ENCODE results near the gene FAF1. TPM values are rescaled to one million over a fixed set of nuclear protein-coding genes. Genes with fewer than 3 reads are reported as not detected.
"Not testable (repeated sequence)": the region's sequence is repeated elsewhere in the genome, so short reads cannot be mapped to it uniquely, and the experiment has no call there.

The FAF1 gene
- 98.8 and 99.1 TPM in 2 replicates for total RNA-seq (2014; rRNA removed; shearing (Covaris generic))

GRCh38 chr1:50959913-50960844 lies at the start of gene FAF1:
Gene FAF1, minus strand, starts transcription at chr1:50960267. Its CDS starts 456 bp downstream, at chr1:50959811.
- peak; percentile 86 for DNase-seq (ENCODE audit: low spot score)

GRCh38 chr1:51009381-51009780 lies 49.3 kb upstream of the FAF1 start:
- no peak for DNase-seq (ENCODE audit: low spot score)

- DNase-seq (ENCODE audit: low spot score), result not testable (repeated sequence)
Observed at GRCh38 chr1:51005549-51005948, 45.5 kb upstream of the FAF1 start.

- no peak for DNase-seq (ENCODE audit: low spot score)
Observed at GRCh38 chr1:51002516-51002915, 42.4 kb upstream of the FAF1 start.

DNA sequence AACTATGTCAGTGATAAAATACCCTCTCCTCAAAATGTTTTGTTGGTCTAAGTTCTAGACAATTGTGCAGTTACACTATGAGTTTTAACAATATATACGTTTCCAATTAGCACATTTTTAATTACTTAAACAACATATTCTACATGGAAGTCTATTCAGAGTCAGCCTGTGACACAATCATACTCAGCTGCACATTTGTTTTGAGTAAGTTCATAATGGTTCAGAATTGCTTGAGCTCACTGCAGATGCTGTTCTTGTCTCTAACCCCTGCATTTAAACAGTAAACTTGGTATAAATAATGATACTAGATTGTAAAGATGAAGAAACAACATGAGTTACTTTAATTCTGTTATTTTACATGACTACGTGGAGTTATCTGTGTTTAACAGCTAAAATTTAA lies 40.6 kb upstream of the FAF1 start:
- DNase-seq (ENCODE audit: low spot score), result no peak

- no peak for DNase-seq (ENCODE audit: low spot score)
Observed at GRCh38 chr1:51000160-51000559, 40.1 kb upstream of the FAF1 start.

DNA sequence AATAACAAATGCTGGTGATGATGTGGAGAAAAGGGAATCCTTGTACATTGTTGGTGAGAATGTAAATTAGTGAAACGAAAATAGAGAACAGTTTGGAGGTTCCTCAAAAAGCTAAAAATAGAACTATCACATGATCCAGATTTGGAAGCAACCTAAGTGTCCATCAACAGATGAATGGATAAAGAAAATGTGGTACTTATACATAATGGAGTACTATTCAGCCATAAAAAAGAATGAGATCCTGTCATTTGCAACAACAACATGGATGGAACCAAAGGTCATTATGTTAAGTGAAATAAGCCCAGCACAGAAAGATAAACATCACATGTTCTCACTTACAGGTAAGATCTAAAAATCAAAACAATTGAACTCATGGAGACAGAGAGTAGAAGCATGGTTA lies 39.3 kb upstream of the FAF1 start:
- DNase-seq (ENCODE audit: low spot score), result not testable (repeated sequence)

DNA sequence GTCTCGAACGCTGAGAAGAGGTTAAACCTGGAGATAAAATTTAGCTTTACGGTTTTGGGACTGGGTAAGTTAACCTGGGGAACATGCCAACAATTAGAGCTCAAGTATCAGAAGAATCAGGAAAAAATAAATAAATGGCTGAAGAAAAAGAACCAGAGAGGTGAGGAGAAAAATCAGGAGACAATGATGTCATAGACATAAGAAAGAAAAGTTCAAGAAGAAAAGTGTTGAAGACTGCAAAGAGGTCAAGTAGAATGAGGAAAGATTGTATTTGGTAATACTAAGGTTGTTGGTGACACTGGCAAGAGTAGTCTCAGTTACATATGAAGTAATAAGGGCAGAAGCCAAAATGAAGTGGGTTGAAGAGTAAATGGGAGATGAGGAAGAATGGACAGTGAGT lies 36.0 kb upstream of the FAF1 start:
- DNase-seq (ENCODE audit: low spot score), result no peak

DNA sequence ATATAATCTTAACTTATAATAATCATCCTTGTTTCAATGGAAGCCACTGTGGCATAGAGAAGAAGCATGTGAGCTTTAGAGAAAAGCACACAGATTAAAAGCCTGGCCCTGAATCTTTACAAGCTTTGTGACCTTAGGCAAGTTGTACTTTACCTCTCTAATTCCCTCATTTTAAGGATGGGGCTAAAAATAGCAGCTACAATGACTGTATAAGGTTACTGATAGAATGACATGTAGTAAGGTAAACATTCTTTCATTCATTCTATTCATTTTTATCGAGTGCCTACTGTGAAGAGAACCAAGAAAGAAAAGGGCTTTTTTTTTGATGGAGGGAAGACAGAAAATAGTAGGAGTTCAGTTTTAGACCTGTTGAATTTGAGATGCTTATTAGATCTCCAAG lies 35.6 kb upstream of the FAF1 start:
- no peak for DNase-seq (ENCODE audit: low spot score)

GRCh38 chr1:50994997-50995396 lies 34.9 kb upstream of the FAF1 start:
- DNase-seq (ENCODE audit: low spot score), result no peak

DNA sequence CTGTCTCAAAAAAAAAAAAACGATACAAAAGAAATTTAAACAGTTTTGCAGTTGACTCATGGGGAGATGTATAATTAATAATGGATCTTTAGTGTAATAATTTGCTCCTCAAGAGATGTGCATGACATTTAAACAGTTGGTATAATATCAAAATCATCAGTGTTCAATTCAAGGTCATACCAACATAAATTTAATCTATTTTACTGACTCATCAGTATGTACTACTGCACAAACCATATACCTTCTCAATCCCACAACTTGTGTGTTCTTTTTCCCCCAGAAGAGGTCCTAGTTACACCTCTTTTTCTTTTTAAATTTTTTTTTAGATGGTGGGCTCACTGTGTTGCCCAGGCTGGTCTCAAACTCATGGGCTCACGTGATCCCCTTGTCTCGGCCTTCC lies 33.6 kb upstream of the FAF1 start:
- no peak for DNase-seq (ENCODE audit: low spot score)

DNA sequence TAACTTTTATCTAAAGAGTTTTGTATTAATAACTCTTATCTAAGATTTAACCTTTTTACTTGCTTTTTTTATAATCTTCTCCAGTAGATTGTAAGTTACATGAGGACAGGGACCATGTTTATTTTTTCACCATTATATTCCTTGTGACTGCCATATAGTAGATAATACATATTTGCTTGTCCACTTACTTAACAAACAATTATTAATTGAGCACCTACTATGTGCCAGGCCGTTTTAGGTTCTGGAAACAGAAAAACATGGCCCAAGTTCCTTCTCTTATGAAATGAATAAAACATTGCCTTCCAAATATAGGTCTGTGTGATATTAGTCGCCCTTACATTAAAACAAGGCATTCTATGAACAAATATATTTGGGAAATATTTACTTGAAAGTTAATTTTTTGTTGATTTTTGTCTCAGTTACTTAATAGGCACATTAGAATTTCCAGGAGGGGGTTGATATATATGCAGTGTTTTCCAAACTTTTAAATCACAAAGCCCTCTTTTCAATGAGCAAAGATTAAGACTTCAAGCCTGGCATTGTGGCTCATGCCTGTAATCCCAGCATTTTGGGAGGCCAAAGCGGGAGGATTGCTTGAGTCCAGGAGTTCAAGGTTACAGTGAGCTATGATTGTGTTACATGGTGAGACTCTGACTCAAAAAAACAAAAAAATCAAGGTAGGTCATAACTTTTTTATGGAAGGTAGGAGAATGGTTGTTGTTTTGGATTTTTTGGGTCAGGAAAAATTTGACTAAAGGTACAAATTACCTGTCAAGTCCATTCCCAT lies 32.7 kb upstream of the FAF1 start:
- DNase-seq (ENCODE audit: low spot score), result no peak

DNA sequence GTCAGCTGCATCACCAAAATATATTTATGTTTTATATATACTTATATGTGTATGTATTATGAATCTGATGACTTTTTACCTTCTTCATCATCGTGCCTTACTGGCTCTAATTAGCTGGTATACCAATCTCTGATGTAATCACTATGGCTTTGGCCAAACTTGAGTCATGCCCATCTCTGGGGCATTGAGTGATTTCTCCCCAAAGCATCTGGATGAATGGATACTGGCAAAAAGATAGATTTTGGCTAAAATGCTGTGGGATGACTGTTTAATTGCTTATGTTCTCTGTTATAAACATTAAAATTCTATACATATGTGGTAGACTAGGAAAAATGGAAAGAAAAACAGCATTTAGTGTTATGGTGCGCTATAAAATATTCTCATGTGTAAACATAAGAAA lies 29.6 kb upstream of the FAF1 start:
- DNase-seq (ENCODE audit: low spot score), result no peak

- DNase-seq (ENCODE audit: low spot score), result no peak
Observed at GRCh38 chr1:50986653-50987052, 26.6 kb upstream of the FAF1 start.

DNA sequence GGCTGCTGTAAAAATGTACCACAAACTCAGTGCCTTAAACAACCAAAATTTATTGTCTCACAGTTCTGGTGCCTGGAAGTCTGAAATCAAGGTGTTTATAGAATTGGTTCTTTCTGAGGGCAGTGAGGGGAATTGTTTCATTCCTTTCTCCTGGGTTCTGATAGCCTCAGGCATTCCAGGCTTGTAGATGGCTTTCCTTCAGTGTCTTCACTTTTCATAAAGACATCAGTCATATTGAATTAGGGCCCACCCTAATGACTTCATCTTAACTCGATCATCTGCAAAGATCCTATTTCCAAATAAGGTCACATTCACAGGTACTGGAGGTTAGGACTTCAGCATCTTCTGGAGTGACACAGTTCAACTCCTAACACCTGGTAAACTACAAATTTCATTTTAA lies 25.0 kb upstream of the FAF1 start:
- DNase-seq (ENCODE audit: low spot score), result peak; percentile 6

DNA sequence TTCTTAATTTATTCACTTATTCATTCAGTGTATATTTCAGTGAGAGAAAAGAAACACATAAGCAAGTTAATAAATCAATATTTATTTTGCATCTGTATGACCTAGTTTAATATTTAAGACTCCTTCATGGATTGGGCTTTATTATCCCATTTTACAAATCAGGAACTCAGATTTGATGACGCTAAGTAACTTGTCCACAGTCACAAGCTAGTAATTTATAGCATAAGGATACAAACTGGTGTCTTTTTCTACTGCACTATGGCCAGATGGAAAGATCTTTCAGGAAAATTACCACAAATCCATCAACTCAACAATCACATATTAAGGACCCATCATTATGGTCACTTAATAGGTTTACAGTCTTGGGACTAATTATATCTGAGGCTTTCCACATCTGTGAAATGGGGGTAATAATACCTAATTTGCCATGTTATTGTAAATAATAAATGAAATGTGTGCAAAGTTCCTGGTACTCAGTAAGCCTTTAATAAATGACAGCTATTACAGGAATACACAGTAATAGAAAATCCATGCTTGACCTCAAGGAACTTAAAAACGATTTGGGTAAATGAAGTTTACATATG lies 23.2 kb upstream of the FAF1 start:
- DNase-seq (ENCODE audit: low spot score), result no peak

GRCh38 chr1:50982611-50983010 lies 22.5 kb upstream of the FAF1 start:
- DNase-seq (ENCODE audit: low spot score), result no peak

DNA sequence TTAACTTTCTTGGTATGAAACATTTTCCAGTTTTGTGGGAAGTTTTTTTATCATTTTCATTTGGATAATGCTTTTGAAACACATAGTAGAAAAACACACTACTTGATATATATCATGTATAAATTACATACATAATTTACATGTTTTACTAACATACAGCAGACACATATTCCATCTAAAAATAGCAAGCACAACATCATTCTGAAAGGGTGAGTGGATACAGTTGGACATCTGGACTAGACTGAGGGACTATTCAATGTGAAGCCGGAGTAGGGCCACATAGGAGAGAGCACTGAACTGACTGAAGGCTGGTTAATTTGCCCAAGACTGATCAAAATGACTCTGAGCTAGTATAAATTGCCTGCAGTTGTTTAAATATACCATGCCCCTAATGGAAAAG lies 21.7 kb upstream of the FAF1 start:
- DNase-seq (ENCODE audit: low spot score), result peak; percentile 31

DNA sequence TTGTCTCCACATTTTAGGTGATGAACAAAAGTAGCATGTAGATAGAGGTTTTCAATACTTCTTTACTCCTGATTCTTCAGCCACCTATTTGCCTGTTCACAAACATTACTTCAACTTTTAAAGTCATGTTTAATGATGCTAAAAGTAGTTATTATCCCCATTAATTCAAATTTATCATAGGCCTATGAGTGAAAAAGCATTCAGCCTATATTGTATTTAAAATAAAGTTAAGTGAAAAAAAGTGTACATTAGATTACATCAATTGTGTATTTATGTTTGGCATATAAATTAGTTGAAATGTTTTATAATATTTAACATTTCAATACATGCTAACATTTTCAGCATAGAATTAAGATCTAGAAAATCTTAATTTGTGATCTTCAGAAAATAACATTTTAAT lies 20.4 kb upstream of the FAF1 start:
- DNase-seq (ENCODE audit: low spot score), result no peak

- no peak for DNase-seq (ENCODE audit: low spot score)
Observed at GRCh38 chr1:50979937-50980336, 19.9 kb upstream of the FAF1 start.

DNA sequence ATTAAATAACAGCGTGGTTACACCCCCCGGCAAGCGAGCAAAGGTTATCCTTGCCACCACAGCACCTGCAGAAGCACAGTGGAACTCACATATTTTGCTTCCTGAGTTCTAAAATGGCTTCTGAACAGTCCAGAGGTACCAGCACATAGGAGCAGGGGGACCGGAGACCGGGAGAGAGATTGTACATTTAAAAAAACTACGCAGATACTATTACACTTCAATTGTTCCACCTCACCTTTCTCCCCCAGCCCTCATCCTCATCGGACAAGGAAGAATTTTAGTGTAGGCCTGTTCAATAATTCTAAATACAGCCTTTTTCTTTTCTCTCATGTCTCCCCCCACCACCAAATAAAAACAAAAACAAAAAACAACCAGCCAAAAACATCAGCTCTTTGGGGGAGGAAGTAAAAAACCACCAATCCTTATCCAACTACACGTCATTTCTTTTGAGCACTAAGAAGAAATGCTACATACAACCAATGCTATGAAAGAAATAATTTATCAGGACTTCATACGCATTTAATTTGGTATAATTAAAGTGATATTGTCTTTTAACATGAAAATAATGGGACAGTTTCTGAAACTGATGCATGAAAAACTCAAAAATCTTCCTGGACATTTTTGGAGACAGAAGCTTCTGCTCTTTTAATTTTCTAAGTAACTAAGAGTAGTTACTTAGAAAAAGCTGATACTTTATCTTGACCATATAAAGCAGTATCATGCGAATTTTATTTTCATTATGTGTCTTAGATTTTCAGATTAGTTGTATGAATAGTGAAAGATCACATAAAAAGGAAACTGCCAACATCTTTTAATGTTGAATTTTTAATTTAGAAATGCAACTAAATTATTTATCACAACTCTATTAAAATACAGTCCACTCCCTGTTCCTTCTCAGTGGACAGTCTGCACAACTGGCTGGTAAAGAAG lies 19.1 kb upstream of the FAF1 start:
- DNase-seq (ENCODE audit: low spot score), result peak; percentile 74
